SK-N-SH (cell line): ENCODE measurements around the gene RASSF4.

Experiments used
- CHD2 ChIP-seq: fragments of 150-350 bp; IDR thresholded peaks from 2 replicates; pipeline ENCODE4 v1.6.1; 2018; ENCODE audit warnings: low read length; ENCODE audit not compliant: partially characterized antibody
- CTCF ChIP-seq: fragments of 200-600 bp; sonication (generic); IDR thresholded peaks from 2 replicates; pipeline ENCODE4 v1.6.1; 2017; ENCODE audit warnings: antibody characterized with exemption, mild to moderate bottlenecking, moderate library complexity
- FOSL2 ChIP-seq: IDR thresholded peaks from 2 replicates; pipeline ENCODE4 v1.4.0; 2012; ENCODE audit warnings: low read depth, mild to moderate bottlenecking, moderate library complexity, borderline replicate concordance
- FOXJ3 ChIP-seq: sonication (generic); formaldehyde crosslinking; IDR thresholded peaks from 2 replicates; pipeline ENCODE4 v1.5.1; 2020; ENCODE audit warnings: mild to moderate bottlenecking, missing genetic modification reagents
- FOXM1 ChIP-seq: IDR thresholded peaks from 2 replicates; pipeline ENCODE4 v1.4.0; 2012; ENCODE audit warnings: low read depth, mild to moderate bottlenecking
- GABPA ChIP-seq: IDR thresholded peaks from 2 replicates; pipeline ENCODE4 v1.4.0; 2012; ENCODE audit warnings: low read depth, mild to moderate bottlenecking
- NFIC ChIP-seq: IDR thresholded peaks from 2 replicates; pipeline ENCODE4 v1.4.0; 2012; ENCODE audit warnings: borderline replicate concordance
- POLR2AphosphoS5 ChIP-seq: IDR thresholded peaks from 2 replicates; pipeline ENCODE4 v1.6.1; 2012; ENCODE audit warnings: low read depth, low read length
- RXRA ChIP-seq: IDR thresholded peaks from 2 replicates; pipeline ENCODE4 v1.4.0; 2012; ENCODE audit warnings: low read depth, mild to moderate bottlenecking, borderline replicate concordance
- SIN3A ChIP-seq: IDR thresholded peaks from 2 replicates; pipeline ENCODE4 v1.6.1; 2012; ENCODE audit warnings: low read depth, mild to moderate bottlenecking, low read length, moderate library complexity, borderline replicate concordance
- SMC3 ChIP-seq: IDR thresholded peaks from 2 replicates; pipeline ENCODE4 v1.6.1; 2012; ENCODE audit warnings: low read depth, low read length, improper control_type of control experiment
- TEAD4 ChIP-seq: IDR thresholded peaks from 2 replicates; pipeline ENCODE4 v1.4.0; 2012; ENCODE audit warnings: mild to moderate bottlenecking, borderline replicate concordance; ENCODE audit not compliant: insufficient read depth
- USF2 ChIP-seq: fragments of 150-350 bp; IDR thresholded peaks from 2 replicates; pipeline ENCODE4 v1.6.1; 2017; ENCODE audit warnings: antibody characterized with exemption, low read length, low read depth, borderline replicate concordance
- YY1 ChIP-seq: IDR thresholded peaks from 2 replicates; pipeline ENCODE4 v1.4.0; 2012; ENCODE audit warnings: low read depth, mild to moderate bottlenecking

GRCh38 chr10:44926751-44927351, 32.8 kb upstream of the RASSF4 start:
- TF ChIP-seq SIN3A (no peak), CTCF (no peak), USF2 (no peak), FOSL2 (no peak), RXRA (no peak), FOXJ3 (CRISPR knock-in tag) (no peak), TEAD4 (no peak), YY1 (no peak), NFIC (no peak), CHD2 (no peak), FOXM1 (no peak), POLR2AphosphoS5 (no peak), SMC3 (no peak), GABPA (no peak)
